Islet precursor cell (in vitro differentiated cells): ENCODE measurements around the gene MS4A10.
A peak's percentile ranks its signal among the peaks of the same experiment; 100 is the strongest.
"Not testable (repeated sequence)": the region's sequence is repeated elsewhere in the genome, so short reads cannot be mapped to it uniquely, and the experiment has no call there.

ENCODE experiments used
- DNase-seq: peaks from one replicate; pipeline ENCODE4 v3.0.0-alpha.2; 2018

The MS4A10 gene

DNA sequence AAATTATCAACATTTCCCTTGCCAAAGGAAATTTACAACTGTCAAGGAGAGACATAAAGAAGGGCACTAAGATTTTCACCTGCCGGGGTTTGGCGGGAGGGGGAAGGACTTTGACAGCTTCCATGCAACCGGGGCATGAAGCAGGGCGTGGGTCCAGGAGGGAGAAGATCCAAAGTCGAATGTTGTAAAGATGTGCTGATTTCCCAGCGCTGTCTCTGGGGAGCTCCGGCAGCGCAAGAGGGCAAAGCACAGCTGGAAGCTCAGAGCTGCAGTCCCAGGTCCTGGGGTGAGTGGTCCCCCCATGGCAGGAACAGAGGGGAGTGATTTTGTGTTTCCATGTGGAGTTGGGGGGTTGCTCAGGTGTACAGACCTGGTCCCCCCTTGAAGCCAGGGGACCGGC lies at the start of gene MS4A10:
Gene MS4A10, plus strand, starts transcription at position 198 of the 400 bp plus-strand sequence. CDS start 5,003 bp downstream, outside the sequence.
- DNase-seq: no peak

- DNase-seq: no peak
These were observed 46.0 kb upstream of the MS4A10 start for GRCh38 chr11:60739114-60739513.

GRCh38 chr11:60740573-60740972 lies 44.6 kb upstream of the MS4A10 start:
- DNase-seq: peak; percentile 65

- DNase-seq: no peak
These were observed 43.7 kb upstream of the MS4A10 start for GRCh38 chr11:60741421-60741820.

- DNase-seq: no peak
These were observed 42.1 kb upstream of the MS4A10 start for GRCh38 chr11:60743058-60743457.

DNA sequence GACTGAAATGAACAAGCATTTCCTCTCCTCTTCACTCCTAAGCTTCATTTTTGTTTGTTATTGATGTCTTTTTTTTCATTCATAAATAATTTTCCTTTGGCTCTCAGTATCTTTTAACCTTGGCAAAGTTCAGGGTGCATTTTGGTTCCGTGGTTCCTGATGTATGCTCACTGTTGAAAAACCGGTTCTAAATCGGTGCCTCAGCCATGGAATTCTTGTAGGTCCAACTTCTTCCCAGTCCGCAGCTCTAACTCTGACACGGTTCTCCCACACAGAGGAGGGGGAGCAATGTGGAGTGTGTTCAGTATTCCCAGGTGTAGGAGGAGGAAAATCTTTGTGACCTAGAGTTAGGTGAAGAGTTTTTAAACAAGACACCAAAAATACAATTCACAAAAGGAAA lies 41.0 kb upstream of the MS4A10 start:
- no peak for DNase-seq

GRCh38 chr11:60747359-60747873 lies 37.7 kb upstream of the MS4A10 start:
- no peak for DNase-seq

GRCh38 chr11:60748225-60748624 lies 36.9 kb upstream of the MS4A10 start:
- no peak for DNase-seq

GRCh38 chr11:60748821-60749220 lies 36.3 kb upstream of the MS4A10 start:
- DNase-seq: no peak

- no peak for DNase-seq
These were observed 34.2 kb upstream of the MS4A10 start for GRCh38 chr11:60750911-60751310.

DNA sequence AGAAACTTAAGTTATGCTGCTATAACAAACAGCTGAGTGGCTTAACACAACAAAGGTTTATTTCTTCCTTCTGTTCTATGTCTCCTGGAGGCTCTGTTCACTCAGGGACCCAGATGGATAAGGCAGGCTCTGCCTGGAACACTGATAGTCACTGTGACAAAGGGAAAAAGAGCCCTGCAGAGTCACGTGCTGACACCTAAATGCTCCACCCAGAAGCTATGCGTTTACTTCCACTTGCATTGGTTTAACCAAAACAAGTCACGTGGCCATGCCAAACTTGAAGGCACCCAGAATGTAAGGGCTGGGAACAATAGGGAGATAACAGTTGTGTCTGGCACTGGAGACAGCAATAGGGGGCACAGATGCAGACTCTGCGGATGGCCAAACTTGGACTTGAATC lies 31.8 kb upstream of the MS4A10 start:
- no peak for DNase-seq

DNA sequence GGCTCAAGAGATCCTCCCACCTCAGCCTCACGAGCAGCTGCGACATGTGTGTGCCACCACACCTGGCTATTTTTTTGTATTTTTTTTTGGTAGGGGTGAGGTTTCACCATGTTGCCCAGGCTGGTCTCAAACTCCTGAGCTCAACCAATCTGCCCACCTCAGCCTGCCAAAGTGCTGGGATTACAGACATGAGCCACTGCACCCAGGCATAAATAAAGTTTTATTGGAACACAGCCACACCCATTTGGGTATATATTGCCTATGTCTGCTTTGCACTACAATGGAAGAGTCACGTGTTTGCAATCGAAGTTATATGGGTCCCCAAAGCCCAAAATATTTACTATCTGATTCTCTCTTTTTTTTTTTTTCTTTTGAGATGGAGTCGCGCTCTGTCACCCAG lies 30.2 kb upstream of the MS4A10 start:
- DNase-seq: no peak

GRCh38 chr11:60756307-60757032 lies 28.7 kb upstream of the MS4A10 start, which contains the start of gene MS4A15:
TSS of gene MS4A15 (plus strand) at chr11:60756867. CDS start at chr11:60763734, 6,867 bp downstream.
- DNase-seq: peak; percentile 70

DNA sequence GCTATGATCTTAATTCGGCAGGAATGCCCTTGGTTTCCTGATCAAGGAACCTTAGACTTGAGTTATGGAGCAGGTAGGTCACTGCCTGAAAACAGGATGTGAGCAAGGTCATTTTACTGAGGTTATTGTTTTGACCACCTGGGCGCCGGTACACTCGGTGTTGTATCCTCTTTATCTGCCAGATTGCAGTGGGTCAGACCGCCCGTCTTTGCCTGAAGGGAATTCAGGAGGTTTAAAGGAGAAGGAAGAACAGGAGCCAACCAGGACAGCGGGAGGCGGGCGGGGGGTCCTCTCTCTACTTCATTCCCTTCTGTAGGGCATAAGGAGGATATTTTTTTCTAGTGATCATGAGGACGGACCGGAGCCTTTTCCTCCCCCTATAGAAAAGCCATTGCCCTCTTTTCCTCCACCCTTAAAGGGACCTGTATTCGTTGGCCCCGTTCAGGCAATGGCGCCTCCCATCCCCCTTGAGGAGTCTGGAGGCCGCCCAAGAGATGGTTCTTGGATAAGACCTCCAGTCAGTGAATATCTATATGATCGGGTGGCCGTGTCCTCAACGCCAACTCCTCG lies 27.8 kb upstream of the MS4A10 start:
- DNase-seq: no peak

- not testable (repeated sequence) for DNase-seq
These were observed 26.5 kb upstream of the MS4A10 start for GRCh38 chr11:60758671-60759070.

GRCh38 chr11:60759438-60760225 lies 25.5 kb upstream of the MS4A10 start:
- not testable (repeated sequence) for DNase-seq

- DNase-seq: no peak
These were observed 23.5 kb upstream of the MS4A10 start for GRCh38 chr11:60761436-60762190.

DNA sequence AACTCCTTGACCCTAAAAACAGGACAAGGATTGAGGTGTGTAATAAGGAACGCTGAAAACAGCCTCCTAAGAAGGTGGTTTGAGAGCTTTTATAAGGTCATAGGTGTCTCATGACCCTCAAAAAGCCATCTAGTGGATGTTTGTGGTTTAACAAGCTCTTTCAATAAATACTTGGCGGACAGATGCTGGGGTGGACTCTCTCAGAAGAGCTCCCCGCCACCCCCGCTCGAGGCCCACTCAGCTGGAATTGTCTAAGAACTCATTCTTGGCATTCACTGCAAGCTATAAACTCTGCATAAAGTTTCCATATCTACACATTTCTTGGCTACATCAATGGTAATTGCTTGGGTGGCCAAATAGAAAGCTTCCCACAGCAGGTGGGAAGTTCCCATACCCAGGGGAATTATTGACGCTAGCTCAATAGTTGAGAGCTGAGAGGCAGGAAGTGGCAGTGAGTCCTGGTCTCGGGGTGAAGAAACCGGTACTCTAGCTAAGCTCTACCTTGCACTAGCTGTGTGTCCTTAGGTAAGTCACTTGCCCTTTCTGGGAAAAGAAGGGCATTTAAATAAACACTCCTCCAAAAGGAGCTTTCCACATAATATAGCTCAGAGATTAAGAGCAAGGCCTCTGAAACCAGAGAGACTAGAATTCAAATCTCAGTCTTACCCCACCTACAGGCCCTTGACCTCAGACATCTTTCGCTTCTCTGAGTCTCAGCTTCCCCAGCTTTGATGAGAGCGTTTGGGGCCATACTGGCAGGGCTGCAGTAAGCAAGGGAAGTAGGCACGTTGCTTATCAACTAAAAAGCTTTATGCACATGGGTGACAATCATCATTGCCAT lies 22.1 kb upstream of the MS4A10 start:
- no peak for DNase-seq

DNA sequence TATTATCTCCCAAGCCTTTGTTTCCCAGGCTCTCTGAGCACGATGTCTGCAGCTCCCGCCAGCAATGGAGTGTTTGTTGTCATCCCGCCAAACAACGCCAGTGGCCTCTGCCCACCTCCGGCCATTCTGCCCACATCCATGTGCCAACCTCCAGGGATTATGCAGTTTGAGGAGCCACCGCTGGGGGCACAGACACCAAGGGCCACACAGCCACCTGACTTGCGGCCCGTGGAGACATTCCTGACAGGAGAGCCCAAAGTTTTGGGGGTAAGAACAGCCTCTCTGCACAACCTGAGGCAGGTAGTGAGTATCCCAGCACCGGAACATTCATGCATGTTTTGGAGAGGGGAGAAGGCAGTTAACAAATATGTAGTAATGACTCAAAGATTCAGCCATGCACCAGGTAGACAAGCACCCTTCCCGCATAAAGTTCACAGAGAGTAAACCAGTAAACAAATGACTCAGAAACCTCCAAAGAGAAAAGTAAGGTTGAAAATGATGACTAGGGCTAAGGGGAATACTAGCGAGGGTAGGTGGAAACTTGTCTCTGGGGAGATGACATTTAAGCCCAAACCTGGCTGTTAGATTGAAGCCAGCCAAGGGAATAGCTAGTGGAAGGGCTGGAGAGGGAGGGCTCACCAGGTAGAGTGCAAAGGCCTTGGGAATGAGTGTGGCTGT lies 21.3 kb upstream of the MS4A10 start:
- no peak for DNase-seq

GRCh38 chr11:60764879-60765278 lies 20.3 kb upstream of the MS4A10 start:
- DNase-seq: no peak

GRCh38 chr11:60765355-60765754 lies 19.8 kb upstream of the MS4A10 start:
- DNase-seq: no peak
